ENCODE results near the gene ZNF275. TPM values are rescaled to one million over a fixed set of nuclear protein-coding genes. Genes with fewer than 3 reads are reported as not detected.
A peak's percentile ranks its signal among the peaks of the same experiment; 100 is the strongest.
"Not testable (repeated sequence)": the region's sequence is repeated elsewhere in the genome, so short reads cannot be mapped to it uniquely, and the experiment has no call there.

The ZNF275 gene, protein sequence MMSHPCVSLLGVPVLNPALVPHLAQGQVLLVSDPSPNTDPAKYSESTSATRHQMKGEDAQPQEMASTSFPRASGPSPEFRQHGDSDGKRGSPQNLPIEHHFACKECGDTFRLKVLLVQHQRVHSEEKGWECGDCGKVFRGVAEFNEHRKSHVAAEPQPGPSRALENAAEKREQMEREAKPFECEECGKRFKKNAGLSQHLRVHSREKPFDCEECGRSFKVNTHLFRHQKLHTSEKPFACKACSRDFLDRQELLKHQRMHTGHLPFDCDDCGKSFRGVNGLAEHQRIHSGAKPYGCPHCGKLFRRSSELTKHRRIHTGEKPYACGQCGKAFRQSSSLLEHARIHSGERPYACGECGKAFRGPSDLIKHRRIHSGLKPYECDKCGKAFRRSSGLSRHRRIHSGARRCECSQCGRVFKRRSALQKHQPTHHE
- total RNA-seq, result 1 to 10 TPM; 5.2 to 6.2 TPM
- long read RNA-seq, partial matches to known transcripts, result 0 of 4 reads
- long read RNA-seq, other reads (novel, unspliced or antisense), result 4 of 4 reads

- intact Hi-C loops (cut with DNase I, micrococcal nuclease), result no loop called here
Measured at GRCh38 chrX:153333821-153334653, at the start of gene ZNF275. ZNF275 (plus strand) TSS chrX:153334153; CDS start chrX:153336680, 2,527 bp downstream.

GRCh38 chrX:153285678-153286077, 48.3 kb upstream of the ZNF275 start:
- ATAC-seq; intact Hi-C loops (cut with DNase I, micrococcal nuclease); DNase-seq: not testable (repeated sequence)

More at GRCh38 chrX:153333821-153334653, at the start of gene ZNF275:
- peak; percentile 67 to 83 for DNase-seq
- peak; percentile 99 for ATAC-seq

DNA sequence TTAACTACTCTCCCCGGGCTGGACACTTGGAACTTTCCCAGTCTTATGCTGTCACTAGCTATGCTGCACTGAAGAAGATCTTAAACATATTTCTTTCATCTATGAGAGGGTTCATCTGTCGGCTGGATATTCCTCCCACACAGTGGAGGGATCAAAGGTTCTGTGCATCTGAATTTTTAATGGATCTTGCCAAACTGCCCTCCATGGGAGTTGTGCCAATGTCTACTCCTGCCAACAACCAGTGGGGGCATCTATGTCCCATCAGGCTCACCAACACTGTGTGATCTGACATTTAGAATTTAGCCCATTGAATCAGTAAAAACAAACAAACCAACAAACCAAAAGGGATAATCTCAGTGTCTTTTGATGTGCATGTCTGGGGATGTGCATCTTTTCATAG, 45.1 kb upstream of the ZNF275 start:
- intact Hi-C loops (cut with DNase I, micrococcal nuclease); ATAC-seq; DNase-seq: not testable (repeated sequence)

DNA sequence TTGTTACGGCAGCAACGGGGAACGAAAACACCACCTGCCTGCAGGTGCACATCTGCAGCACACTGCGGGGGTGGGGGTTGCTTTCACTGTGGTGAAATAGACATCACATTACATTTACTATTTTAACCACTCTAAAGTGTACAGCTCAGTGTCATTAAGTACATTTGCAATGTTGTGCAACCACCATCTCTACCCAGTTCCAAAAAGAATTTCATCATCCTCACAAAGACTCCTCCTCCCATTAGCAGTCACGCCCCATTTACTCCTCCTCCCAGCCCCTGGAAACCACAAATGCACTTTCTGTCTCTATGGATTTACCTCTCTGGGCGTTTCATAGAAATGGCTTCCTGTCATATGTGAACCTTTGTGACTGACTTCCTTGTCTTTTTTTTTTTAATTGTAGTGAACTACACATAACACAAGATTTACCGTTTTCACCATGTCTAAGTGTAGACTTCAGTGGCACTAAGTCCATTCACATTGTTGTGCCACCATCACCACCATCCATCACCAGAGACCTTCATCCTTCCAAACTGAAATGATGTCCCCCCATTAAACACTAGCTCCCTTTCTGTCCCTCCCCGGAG, 40.4 kb upstream of the ZNF275 start:
- ATAC-seq; intact Hi-C loops (cut with DNase I, micrococcal nuclease); DNase-seq: not testable (repeated sequence)

DNA sequence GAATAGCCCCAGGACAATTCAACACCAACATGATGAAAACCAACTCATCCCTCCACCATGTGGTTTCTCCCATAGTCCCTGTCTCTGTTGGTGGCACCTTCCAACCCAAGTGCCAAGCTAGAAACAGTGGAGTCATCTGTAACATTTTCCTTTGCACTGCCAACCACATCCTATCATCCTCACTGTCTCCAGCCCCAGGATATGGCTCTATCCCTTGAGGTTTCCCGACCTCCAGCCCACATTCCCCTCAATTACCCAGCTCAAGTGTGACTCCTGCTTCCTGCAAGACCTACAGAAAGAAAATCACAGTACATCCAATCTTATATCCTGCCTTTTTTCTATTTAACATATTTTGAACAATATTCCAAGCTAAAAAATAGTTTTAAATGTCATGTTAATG, 36.6 kb upstream of the ZNF275 start:
- no peak for ATAC-seq
- no peak for DNase-seq

DNA sequence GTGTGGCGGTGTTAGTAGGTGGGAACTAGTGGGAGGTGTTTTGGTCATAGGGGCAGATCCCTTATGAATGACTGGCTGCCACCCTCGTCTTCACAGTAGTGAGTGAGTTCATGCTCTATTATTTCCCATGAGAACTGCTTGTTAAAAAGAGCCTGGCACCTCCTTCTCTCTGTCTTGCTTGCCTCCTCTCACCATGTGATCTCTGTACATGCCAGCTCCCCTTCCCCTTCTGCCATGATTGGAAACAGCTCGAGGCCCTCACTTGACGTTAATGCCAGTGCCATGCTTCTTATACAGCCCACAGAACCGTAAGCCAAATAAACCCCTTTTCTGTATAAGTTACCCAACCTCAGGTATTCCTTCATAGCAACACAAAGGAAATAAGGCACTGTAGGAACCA, 34.1 kb upstream of the ZNF275 start:
- no peak for ATAC-seq
- no peak for DNase-seq
- intact Hi-C loops (cut with DNase I, micrococcal nuclease), result no loop called here

More for the DNA sequence above, 36.6 kb upstream of the ZNF275 start:
- intact Hi-C loops (cut with DNase I, micrococcal nuclease), result no loop called here

DNA sequence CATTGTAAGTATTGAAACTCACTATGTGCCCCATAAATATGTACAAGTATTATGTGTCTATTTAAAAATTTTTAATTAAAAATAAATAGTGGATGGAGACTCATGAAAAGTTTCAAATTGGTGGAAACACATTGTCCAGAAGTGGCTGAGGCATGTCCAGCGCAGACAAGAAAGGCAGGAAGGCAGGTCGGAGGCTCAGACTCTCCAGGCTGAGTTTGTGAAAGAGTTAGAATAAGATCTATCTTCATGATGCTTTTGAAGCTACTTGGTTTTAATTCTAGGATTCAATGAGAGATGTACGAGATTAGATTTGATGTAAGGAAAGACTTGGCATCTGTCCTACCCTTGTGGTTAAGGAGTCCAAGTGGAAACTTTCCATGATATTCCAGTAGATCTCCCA, 32.2 kb upstream of the ZNF275 start:
- ATAC-seq, result no peak
- DNase-seq, result no peak
- intact Hi-C loops (cut with DNase I, micrococcal nuclease), result no loop called here

- no peak for DNase-seq
- ATAC-seq, result no peak
- intact Hi-C loops (cut with DNase I, micrococcal nuclease), result no loop called here
Measured at GRCh38 chrX:153302796-153303195, 31.2 kb upstream of the ZNF275 start.

DNA sequence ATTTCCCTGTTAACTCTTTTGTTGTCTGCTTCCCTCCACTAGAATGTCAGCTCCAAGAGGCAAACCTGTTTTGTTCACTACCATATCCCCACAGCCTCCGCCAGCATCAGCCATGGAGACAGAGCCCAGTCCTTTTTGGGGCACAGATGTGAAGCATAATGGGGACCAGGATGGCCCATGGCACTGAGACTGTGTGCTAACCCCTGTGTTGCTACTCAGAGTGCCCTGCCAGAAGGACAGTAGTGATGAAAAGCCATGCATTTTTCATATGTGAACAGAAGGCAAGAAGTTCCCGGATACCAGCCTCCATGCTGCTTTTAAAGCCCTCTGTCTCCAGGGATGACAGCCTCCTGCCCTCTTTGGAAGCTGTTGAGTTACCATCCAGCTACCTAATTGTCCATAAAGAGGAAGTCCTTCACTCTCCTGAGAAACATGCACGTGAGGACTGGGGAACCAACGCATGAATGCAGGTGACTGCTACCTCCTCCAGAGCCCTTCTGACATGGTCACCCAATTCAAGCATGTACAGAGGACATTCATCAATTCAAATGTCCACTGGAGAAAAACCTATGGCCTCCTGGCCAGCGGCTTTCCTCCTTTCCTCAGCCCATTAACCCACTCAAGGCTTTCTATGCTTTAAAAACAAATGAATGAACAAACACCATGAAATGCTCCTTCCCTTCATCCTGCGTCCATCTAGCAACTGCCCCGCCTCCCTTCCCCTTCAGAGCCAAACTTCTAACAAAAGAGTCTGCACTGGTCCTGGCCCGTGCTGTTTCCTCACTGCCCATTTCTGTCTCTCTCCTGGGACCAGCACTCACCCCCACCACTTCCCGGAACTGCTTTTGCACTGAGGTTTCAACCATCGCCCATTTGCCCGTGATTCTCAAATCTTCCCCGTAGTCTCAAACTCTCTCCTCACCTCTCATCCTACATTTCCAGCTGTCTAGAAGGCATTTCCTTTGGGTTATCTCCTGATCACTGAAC, 30.4 kb upstream of the ZNF275 start:
- DNase-seq, result no peak
- no peak for ATAC-seq
- intact Hi-C loops (cut with DNase I, micrococcal nuclease), result no loop called here

DNA sequence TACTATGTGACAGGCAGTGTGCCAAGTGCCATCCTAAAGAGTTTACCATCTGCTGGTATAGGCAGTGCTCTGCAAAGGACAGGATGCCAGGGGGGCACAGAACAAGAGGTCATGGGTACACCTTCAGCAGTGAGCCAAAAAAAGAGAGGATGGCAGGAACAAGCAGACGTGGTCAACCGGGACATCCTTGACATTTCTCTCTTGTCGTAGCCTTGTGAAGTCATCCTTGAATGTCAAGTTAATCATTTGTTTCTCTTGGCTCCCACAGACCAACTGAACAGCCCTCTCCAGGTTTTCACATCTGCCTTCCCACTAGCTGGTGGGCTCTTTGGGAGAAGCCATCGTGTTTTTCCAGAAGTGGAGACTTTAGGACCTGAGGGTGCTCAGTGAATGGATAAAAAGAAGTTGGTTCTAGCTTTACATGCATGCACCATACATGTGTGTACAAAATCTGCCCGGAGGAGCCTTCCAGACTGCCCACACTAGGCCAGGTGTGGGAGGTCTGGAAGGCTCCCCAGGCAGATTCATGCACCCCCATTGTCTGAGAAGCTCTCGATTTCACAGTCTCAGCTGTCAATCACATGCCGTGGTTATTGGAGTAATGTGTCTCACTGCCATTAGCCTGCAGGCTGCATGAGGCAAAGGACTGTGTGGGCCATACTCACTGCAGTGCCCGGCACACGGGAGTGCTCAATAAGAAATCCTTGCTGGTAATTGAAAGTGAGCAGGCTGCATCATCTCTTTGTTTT, 28.8 kb upstream of the ZNF275 start:
- no peak for ATAC-seq
- DNase-seq, result no peak
- intact Hi-C loops (cut with DNase I, micrococcal nuclease), result no loop called here

GRCh38 chrX:153305972-153306371, 28.0 kb upstream of the ZNF275 start:
- no peak for ATAC-seq
- intact Hi-C loops (cut with DNase I, micrococcal nuclease), result no loop called here
- DNase-seq, result no peak

DNA sequence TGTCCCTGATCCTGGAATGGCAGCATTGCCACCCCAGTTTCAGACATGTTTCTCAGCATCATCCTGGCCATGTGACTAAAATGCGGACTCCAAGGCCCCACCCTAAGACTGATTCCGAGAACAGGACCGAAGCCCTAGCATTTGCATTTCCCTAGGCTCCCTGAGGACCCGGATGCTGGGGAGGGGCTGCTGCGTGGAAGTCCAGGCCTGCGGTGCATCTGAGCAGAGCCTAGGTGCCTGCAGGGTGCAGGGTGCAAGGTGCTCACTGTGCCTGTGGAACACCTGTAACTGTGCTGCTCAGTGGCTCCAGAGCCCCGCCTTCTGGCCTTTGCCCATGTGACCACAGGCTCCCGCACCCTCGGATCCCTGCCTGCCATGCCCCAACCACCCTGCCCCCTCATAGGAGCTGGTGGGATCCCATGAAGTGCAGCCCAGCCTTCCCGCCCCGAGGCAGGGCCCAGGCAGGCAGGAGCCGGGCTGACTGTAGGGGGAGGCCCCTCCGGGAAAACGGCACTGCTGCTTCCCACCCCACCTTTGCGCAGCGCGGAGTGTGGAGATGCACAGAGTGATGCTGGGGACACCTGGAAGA, 27.3 kb upstream of the ZNF275 start:
- DNase-seq (no peak), ATAC-seq (no peak)
- intact Hi-C loops (cut with DNase I, micrococcal nuclease), result no loop called here

DNA sequence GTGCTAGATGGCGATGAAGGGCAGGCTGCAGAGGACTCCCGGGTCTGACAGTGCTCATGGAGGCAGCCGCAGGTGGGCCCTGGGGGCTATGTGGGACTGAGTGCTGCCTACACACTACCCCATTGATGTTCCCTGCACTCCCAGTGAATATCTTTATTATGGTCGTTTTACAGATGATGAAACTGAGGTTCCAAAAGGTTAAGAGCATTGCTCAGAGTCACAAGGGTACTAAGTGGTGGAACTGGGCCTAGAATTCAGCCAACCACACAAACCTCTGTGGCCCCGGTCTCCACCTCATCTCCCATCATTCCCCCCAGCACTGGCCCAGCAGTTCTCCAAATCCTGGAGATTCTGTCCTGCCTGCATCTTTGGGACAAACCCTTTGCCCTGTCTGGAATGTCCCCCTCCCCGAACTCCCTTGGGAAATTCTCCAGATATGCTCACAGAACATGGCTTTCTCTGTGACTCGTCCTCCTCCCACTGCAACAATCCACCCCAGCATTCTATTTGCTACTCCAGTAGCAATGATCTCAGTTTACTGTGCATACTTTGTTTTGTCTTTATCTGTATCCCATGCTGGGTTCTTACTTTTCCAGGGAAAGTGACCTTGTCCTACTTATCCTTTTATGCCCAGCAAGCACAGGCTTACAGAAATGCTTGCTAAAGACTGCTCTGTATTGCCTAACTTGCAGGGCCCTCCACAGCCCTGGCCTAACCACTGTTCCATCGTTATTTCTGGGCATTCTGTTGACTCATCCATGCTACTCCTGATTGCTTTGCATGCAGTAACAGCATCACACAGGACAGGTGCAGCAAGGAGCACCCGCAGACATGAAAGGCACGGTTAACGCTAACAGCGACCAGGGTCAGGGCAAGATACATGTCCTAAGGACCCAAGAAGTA, 26.4 kb upstream of the ZNF275 start:
- DNase-seq (no peak), ATAC-seq (no peak)
- intact Hi-C loops (cut with DNase I, micrococcal nuclease), result no loop called here

DNA sequence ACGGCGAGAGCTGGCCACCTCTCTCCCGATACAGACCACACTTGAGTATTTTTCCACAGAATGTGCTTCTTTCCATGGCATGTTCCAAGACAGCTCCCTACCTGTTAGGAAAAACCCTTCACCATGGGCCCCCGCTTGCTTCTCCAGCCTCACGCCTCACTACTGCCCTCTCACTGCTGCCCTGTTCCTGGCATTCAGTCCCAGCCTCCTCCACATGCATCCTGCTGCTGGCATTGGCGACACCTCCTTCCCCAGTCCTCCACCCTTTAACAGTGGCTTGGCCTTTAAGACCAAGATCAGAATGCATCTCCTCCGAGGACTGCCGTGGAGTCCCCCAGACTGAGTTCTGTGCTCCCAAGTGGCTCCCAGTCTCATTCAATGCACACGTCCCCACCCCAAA, 23.1 kb upstream of the ZNF275 start:
- no peak for ATAC-seq
- no peak for DNase-seq
- intact Hi-C loops (cut with DNase I, micrococcal nuclease), result no loop called here

DNA sequence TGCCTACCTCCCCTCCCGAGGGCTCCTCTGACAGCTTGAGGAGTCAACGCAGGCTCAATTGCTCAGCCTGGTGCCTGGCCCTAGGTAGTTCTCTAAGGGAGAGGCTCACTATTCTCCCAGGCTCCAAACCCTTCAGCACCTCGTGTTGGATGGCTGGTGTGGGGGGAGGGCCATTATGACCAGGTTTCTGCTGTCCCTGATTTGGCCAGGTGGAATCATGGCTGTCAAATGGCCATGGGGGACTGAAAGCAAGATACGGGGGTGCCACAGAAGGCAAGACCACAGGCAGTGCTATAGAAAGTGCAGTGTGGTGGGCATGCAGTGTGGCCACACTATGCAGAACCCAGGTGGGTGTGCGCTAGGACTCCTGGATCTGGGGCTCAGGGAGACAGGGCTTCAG, 21.9 kb upstream of the ZNF275 start:
- ATAC-seq (no peak), DNase-seq (no peak)
- intact Hi-C loops (cut with DNase I, micrococcal nuclease), result no loop called here

- intact Hi-C loops (cut with DNase I, micrococcal nuclease), result no loop called here
- ATAC-seq (no peak), DNase-seq (no peak)
Measured at GRCh38 chrX:153312842-153313241, 21.1 kb upstream of the ZNF275 start.

Measured in left colon (tissue), 2 donors.